Ovary (tissue), 3 donors: ENCODE data around the gene EFCAB6.

Experiments
- EP300 ChIP-seq: sonication (generic); formaldehyde crosslinking; IDR thresholded peaks from one replicate; pipeline ENCODE4 v1.6.1; 2017; ENCODE audit warnings: antibody characterized with exemption
- POLR2A ChIP-seq: fragments of 450-650 bp; IDR thresholded peaks from one replicate; pipeline ENCODE4 v1.6.1; 2017; ENCODE audit warnings: antibody characterized with exemption, mild to moderate bottlenecking, moderate library complexity
- TF ChIP-seq, protein P1 (sequence below), 3 donors: fragments of 450-650 bp in 2 of 3; fragments of 200-600 bp in 1 of 3; IDR thresholded peaks; one replicate each; pipeline versions ENCODE4 v1.5.1 to v1.8.0; 2016 to 2022; ENCODE audit warnings: antibody characterized with exemption in 3 of 3, mild to moderate bottlenecking in 1 of 3
- donor health status: DM: no; HTN: no; CAD: no.

GRCh38 chr22:43689356-43689755, 122.7 kb downstream of the EFCAB6 start:
- TF ChIP-seq, protein P1, sequence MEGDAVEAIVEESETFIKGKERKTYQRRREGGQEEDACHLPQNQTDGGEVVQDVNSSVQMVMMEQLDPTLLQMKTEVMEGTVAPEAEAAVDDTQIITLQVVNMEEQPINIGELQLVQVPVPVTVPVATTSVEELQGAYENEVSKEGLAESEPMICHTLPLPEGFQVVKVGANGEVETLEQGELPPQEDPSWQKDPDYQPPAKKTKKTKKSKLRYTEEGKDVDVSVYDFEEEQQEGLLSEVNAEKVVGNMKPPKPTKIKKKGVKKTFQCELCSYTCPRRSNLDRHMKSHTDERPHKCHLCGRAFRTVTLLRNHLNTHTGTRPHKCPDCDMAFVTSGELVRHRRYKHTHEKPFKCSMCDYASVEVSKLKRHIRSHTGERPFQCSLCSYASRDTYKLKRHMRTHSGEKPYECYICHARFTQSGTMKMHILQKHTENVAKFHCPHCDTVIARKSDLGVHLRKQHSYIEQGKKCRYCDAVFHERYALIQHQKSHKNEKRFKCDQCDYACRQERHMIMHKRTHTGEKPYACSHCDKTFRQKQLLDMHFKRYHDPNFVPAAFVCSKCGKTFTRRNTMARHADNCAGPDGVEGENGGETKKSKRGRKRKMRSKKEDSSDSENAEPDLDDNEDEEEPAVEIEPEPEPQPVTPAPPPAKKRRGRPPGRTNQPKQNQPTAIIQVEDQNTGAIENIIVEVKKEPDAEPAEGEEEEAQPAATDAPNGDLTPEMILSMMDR (IDR thresholded peaks at IDR 0.05) = no peak
- no peak for TF ChIP-seq POLR2A
- no peak for TF ChIP-seq EP300
